ENCODE results near the gene REV1.

DNA sequence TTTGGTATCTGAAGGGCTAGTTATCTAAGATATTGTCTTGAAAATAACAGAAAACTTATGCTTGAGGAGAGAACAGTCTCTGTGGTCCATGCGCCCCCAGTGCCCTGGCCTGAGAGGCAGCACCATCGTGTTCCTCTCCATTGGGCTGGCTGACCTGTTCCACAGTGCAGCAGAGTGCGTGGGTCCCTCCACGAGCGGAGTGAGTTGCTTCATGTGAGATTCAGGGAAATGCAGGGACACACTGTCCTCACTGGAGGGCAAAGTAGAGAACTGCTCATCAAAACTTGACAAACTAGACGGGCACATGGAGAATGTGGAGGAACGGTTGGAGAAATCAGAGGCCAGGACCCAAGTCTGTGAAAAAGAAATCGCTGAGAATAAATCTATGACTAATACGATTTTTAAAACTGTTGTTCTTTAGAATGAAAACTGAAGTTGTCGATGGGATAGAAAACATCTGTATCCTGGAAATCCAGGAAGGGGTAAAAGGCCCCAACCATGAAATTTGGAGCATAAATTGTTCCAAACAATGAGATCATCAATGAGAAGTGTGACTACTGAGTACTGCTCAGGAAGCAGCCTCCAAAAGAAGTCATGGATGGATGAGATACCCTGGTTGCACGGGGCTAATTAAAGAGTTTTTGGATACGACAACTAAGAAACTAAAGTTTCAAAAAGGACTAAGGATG lies 58.1 kb downstream of the REV1 start:
- TF ChIP-seq CTCF (conservative IDR thresholded peaks at IDR 0.05; ENCODE audit: low read depth in 2 of 2): no peak
- TF ChIP-seq POLR2AphosphoS5 (IDR thresholded peaks at IDR 0.05; ENCODE audit: low read depth): no peak
- TF ChIP-seq EZH2 (IDR thresholded peaks at IDR 0.05; ENCODE audit: low read depth, unreplicated experiment): no peak
- TF ChIP-seq JUNB (IDR thresholded peaks at IDR 0.05; ENCODE audit: unreplicated experiment): no peak
- TF ChIP-seq, protein P1, sequence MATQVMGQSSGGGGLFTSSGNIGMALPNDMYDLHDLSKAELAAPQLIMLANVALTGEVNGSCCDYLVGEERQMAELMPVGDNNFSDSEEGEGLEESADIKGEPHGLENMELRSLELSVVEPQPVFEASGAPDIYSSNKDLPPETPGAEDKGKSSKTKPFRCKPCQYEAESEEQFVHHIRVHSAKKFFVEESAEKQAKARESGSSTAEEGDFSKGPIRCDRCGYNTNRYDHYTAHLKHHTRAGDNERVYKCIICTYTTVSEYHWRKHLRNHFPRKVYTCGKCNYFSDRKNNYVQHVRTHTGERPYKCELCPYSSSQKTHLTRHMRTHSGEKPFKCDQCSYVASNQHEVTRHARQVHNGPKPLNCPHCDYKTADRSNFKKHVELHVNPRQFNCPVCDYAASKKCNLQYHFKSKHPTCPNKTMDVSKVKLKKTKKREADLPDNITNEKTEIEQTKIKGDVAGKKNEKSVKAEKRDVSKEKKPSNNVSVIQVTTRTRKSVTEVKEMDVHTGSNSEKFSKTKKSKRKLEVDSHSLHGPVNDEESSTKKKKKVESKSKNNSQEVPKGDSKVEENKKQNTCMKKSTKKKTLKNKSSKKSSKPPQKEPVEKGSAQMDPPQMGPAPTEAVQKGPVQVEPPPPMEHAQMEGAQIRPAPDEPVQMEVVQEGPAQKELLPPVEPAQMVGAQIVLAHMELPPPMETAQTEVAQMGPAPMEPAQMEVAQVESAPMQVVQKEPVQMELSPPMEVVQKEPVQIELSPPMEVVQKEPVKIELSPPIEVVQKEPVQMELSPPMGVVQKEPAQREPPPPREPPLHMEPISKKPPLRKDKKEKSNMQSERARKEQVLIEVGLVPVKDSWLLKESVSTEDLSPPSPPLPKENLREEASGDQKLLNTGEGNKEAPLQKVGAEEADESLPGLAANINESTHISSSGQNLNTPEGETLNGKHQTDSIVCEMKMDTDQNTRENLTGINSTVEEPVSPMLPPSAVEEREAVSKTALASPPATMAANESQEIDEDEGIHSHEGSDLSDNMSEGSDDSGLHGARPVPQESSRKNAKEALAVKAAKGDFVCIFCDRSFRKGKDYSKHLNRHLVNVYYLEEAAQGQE (IDR thresholded peaks at IDR 0.05; ENCODE audit: unreplicated experiment): no peak
- TF ChIP-seq EZH2phosphoT487 (IDR thresholded peaks at IDR 0.05; ENCODE audit: unreplicated experiment): no peak
- TF ChIP-seq, protein P2, sequence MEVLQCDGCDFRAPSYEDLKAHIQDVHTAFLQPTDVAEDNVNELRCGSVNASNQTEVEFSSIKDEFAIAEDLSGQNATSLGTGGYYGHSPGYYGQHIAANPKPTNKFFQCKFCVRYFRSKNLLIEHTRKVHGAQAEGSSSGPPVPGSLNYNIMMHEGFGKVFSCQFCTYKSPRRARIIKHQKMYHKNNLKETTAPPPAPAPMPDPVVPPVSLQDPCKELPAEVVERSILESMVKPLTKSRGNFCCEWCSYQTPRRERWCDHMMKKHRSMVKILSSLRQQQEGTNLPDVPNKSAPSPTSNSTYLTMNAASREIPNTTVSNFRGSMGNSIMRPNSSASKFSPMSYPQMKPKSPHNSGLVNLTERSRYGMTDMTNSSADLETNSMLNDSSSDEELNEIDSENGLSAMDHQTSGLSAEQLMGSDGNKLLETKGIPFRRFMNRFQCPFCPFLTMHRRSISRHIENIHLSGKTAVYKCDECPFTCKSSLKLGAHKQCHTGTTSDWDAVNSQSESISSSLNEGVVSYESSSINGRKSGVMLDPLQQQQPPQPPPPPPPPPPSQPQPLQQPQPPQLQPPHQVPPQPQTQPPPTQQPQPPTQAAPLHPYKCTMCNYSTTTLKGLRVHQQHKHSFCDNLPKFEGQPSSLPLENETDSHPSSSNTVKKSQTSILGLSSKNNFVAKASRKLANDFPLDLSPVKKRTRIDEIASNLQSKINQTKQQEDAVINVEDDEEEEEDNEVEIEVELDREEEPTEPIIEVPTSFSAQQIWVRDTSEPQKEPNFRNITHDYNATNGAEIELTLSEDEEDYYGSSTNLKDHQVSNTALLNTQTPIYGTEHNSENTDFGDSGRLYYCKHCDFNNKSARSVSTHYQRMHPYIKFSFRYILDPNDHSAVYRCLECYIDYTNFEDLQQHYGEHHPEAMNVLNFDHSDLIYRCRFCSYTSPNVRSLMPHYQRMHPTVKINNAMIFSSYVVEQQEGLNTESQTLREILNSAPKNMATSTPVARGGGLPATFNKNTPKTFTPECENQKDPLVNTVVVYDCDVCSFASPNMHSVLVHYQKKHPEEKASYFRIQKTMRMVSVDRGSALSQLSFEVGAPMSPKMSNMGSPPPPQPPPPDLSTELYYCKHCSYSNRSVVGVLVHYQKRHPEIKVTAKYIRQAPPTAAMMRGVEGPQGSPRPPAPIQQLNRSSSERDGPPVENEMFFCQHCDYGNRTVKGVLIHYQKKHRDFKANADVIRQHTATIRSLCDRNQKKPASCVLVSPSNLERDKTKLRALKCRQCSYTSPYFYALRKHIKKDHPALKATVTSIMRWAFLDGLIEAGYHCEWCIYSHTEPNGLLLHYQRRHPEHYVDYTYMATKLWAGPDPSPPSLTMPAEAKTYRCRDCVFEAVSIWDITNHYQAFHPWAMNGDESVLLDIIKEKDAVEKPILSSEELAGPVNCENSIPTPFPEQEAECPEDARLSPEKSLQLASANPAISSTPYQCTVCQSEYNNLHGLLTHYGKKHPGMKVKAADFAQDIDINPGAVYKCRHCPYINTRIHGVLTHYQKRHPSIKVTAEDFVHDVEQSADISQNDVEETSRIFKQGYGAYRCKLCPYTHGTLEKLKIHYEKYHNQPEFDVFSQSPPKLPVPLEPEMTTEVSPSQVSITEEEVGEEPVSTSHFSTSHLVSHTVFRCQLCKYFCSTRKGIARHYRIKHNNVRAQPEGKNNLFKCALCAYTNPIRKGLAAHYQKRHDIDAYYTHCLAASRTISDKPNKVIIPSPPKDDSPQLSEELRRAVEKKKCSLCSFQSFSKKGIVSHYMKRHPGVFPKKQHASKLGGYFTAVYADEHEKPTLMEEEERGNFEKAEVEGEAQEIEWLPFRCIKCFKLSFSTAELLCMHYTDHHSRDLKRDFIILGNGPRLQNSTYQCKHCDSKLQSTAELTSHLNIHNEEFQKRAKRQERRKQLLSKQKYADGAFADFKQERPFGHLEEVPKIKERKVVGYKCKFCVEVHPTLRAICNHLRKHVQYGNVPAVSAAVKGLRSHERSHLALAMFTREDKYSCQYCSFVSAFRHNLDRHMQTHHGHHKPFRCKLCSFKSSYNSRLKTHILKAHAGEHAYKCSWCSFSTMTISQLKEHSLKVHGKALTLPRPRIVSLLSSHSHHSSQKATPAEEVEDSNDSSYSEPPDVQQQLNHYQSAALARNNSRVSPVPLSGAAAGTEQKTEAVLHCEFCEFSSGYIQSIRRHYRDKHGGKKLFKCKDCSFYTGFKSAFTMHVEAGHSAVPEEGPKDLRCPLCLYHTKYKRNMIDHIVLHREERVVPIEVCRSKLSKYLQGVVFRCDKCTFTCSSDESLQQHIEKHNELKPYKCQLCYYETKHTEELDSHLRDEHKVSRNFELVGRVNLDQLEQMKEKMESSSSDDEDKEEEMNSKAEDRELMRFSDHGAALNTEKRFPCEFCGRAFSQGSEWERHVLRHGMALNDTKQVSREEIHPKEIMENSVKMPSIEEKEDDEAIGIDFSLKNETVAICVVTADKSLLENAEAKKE (CRISPR knock-in tag; IDR thresholded peaks at IDR 0.05): no peak
- TF ChIP-seq ZNF331 (CRISPR knock-in tag; IDR thresholded peaks at IDR 0.05; ENCODE audit: low read depth): no peak
- no peak for TF ChIP-seq NANOG (IDR thresholded peaks at IDR 0.05; ENCODE audit: borderline replicate concordance)
- TF ChIP-seq CREB1 (CRISPR knock-in tag; IDR thresholded peaks at IDR 0.05; ENCODE audit: low read depth): no peak
- TF ChIP-seq, protein P3, sequence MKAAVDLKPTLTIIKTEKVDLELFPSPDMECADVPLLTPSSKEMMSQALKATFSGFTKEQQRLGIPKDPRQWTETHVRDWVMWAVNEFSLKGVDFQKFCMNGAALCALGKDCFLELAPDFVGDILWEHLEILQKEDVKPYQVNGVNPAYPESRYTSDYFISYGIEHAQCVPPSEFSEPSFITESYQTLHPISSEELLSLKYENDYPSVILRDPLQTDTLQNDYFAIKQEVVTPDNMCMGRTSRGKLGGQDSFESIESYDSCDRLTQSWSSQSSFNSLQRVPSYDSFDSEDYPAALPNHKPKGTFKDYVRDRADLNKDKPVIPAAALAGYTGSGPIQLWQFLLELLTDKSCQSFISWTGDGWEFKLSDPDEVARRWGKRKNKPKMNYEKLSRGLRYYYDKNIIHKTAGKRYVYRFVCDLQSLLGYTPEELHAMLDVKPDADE (IDR thresholded peaks at IDR 0.05): no peak
- no peak for TF ChIP-seq ZNF114 (CRISPR knock-in tag; IDR thresholded peaks at IDR 0.05)

Measured in GM23338 (cell line).